ENCODE results near the gene TMEM179. TPM values are rescaled to one million over a fixed set of nuclear protein-coding genes. Genes with fewer than 3 reads are reported as not detected.

The TMEM179 gene
- polyA plus RNA-seq, 1 donor (not counting 4 experiments of a cell fraction or from before 2014, with no cell fraction given): not detected

DNA sequence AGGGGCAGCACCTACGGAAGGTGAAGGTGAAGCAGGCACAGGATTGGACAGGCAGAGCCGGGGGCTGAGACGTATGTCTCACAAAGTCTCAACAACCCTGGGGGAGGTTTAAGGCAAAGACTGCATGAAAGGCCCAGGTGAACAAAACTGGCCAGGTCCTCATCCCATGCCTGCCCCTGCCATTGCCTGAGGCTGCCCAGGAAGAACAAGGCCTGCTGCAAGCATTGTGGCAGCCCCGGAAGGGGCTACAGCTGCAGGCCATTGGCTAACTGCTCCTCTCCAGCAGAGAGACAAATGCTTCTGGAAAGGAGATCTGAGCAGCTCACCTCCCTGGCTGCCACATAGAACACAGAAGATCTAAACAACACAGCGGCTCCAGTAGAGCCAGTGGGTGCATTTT is 20.4 kb upstream of the TMEM179 start:
- no peak overlapping the region for H3K27ac ChIP-seq (ENCODE audit: control insufficient read depth, insufficient read depth, low read length)
- no peak overlapping the region for H3K4me2 ChIP-seq (ENCODE audit: control insufficient read depth, extremely low read depth, insufficient read depth, low read depth, low read length)
- H3K9me3 ChIP-seq (ENCODE audit: control insufficient read depth, low read depth, low read length): no peaks in the 10 kb centered on the region
- H3K9me1 ChIP-seq (ENCODE audit: control insufficient read depth, extremely low read depth, insufficient read depth, low read length): no peaks in the 10 kb centered on the region
- no peak for TF ChIP-seq EZH2 (IDR thresholded peaks at IDR 0.05; ENCODE audit: low read length)
- TF ChIP-seq CTCF (optimal IDR thresholded peaks at IDR 0.05 in 1 of 3, IDR thresholded peaks at IDR 0.05 in 1 of 3, conservative IDR thresholded peaks at IDR 0.05 in 1 of 3; ENCODE audit: extremely low read depth in 1 of 3, insufficient read depth in 2 of 3, low read length in 3 of 3): no peak
- dilution Hi-C loops (cut with MboI; ENCODE audit: extremely low pct_ligation_motif_present, low sequenced_read_pairs): no loop called here
- H3K4me3 ChIP-seq (ENCODE audit: control insufficient read depth in 2 of 3, extremely low read depth in 1 of 3, insufficient read depth in 2 of 3, low read depth in 1 of 3, low read length in 3 of 3): no peak overlapping the region
- no peak overlapping the region for H2AFZ ChIP-seq (ENCODE audit: control insufficient read depth, low read length)
- FAIRE-seq (no peak), DNase-seq (ENCODE audit: low read depth, low spot score) (no peak)
- H3K27me3 ChIP-seq (ENCODE audit: control insufficient read depth, extremely low read depth, insufficient read depth, low read length): peaks cover 5% of the 10 kb centered on the region
- no peaks in the 10 kb centered on the region for H3K36me3 ChIP-seq (ENCODE audit: control insufficient read depth in 2 of 2, extremely low read depth in 1 of 2, insufficient read depth in 2 of 2, low read length in 2 of 2)
- no peak overlapping the region for H3K9ac ChIP-seq (ENCODE audit: control insufficient read depth, extremely low read depth, insufficient read depth, low read length)
- H3K79me2 ChIP-seq (ENCODE audit: control insufficient read depth, insufficient read depth, low read length): no peaks in the 10 kb centered on the region
- H3K4me1 ChIP-seq (ENCODE audit: control insufficient read depth, extremely low read depth, insufficient read depth, low read length): no peaks in the 10 kb centered on the region
- no peaks in the 10 kb centered on the region for H4K20me1 ChIP-seq (ENCODE audit: control insufficient read depth, extremely low read depth, insufficient read depth, low read length)

DNA sequence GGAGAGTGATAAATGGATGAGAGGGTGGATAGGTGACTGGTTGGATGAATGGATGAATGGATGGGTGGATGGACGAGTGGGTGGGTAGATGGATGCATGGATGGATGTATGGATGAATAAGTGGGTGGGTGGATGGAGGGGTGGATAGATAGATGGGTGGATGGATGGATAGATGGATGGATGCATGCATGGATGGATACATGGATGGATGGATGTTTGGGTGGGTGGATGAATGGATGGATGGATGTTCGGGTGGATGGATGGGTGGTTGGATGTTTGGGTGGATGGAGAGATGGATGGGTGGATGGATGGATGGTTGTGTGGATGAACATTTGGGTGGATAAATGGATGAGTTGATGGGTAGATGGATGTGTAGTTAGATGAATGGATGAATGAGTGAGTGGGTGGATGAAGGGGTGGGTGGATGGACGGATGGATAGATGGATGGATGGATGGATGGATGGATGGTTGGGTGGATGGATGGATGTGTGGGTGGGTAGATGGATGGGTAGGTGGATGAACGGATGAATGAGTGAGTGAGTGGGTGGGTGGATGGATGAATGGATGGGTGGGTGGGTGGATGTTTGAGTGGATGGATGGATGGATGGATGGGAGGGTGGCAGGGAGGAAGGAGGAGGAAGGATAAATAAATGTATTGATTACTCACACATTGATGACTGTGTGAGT is 9.7 kb upstream of the TMEM179 start:
- no peaks in the 10 kb centered on the region for H3K4me1 ChIP-seq (ENCODE audit: control insufficient read depth, extremely low read depth, insufficient read depth, low read length)
- FAIRE-seq (no peak), DNase-seq (ENCODE audit: low read depth, low spot score) (no peak)
- no peaks in the 10 kb centered on the region for H4K20me1 ChIP-seq (ENCODE audit: control insufficient read depth, extremely low read depth, insufficient read depth, low read length)
- TF ChIP-seq EZH2 (IDR thresholded peaks at IDR 0.05; ENCODE audit: low read length) (no peak), CTCF (optimal IDR thresholded peaks at IDR 0.05 in 1 of 3, IDR thresholded peaks at IDR 0.05 in 1 of 3, conservative IDR thresholded peaks at IDR 0.05 in 1 of 3; ENCODE audit: extremely low read depth in 1 of 3, insufficient read depth in 2 of 3, low read length in 3 of 3) (no peak)
- no peaks in the 10 kb centered on the region for H3K36me3 ChIP-seq (ENCODE audit: control insufficient read depth in 2 of 2, extremely low read depth in 1 of 2, insufficient read depth in 2 of 2, low read length in 2 of 2)
- H3K4me3 ChIP-seq (ENCODE audit: control insufficient read depth in 2 of 3, extremely low read depth in 1 of 3, insufficient read depth in 2 of 3, low read depth in 1 of 3, low read length in 3 of 3): no peak overlapping the region
- no peaks in the 10 kb centered on the region for H3K9me1 ChIP-seq (ENCODE audit: control insufficient read depth, extremely low read depth, insufficient read depth, low read length)
- H3K9me3 ChIP-seq (ENCODE audit: control insufficient read depth, low read depth, low read length): no peaks in the 10 kb centered on the region
- no peak overlapping the region for H3K4me2 ChIP-seq (ENCODE audit: control insufficient read depth, extremely low read depth, insufficient read depth, low read depth, low read length)
- no peaks in the 10 kb centered on the region for H3K27me3 ChIP-seq (ENCODE audit: control insufficient read depth, extremely low read depth, insufficient read depth, low read length)
- H3K9ac ChIP-seq (ENCODE audit: control insufficient read depth, extremely low read depth, insufficient read depth, low read length): no peak overlapping the region
- H2AFZ ChIP-seq (ENCODE audit: control insufficient read depth, low read length): no peak overlapping the region
- no peak overlapping the region for H3K27ac ChIP-seq (ENCODE audit: control insufficient read depth, insufficient read depth, low read length)
- dilution Hi-C loops (cut with MboI; ENCODE audit: extremely low pct_ligation_motif_present, low sequenced_read_pairs): no loop called here
- H3K79me2 ChIP-seq (ENCODE audit: control insufficient read depth, insufficient read depth, low read length): no peaks in the 10 kb centered on the region
